ENCODE data around the gene HLA-DOA. TPM values are rescaled to one million over a fixed set of nuclear protein-coding genes. Genes with fewer than 3 reads are reported as not detected.

Gene HLA-DOA
- total RNA-seq, 1 donor from 2014 or later: 1.6 TPM

GRCh38 chr6:32984622-32985389 lies 24.6 kb downstream of the HLA-DOA start:
- TF ChIP-seq CTCF (conservative IDR thresholded peaks at IDR 0.05; ENCODE audit: low read depth, low read length): peak; percentile 96
- H3K4me3 ChIP-seq (ENCODE audit: low read depth, low read length): no peak overlapping the region
- peak; percentile 44 for DNase-seq (ENCODE audit: low read depth)

GRCh38 chr6:32983964-32984621 lies 25.3 kb downstream of the HLA-DOA start:
- H3K4me3 ChIP-seq (ENCODE audit: low read depth, low read length): no peak overlapping the region
- DNase-seq (ENCODE audit: low read depth): no peak
- TF ChIP-seq CTCF (conservative IDR thresholded peaks at IDR 0.05; ENCODE audit: low read depth, low read length): no peak

- TF ChIP-seq CTCF (conservative IDR thresholded peaks at IDR 0.05; ENCODE audit: low read depth, low read length): no peak
- no peak for DNase-seq (ENCODE audit: low read depth)
Measured at GRCh38 chr6:32983493-32983848, 25.9 kb downstream of the HLA-DOA start.

GRCh38 chr6:32982702-32983492 lies 26.5 kb downstream of the HLA-DOA start:
- no peak for TF ChIP-seq CTCF (conservative IDR thresholded peaks at IDR 0.05; ENCODE audit: low read depth, low read length)
- no peak overlapping the region for H3K4me3 ChIP-seq (ENCODE audit: low read depth, low read length)
- DNase-seq (ENCODE audit: low read depth): no peak

More at GRCh38 chr6:32983493-32983848, 25.9 kb downstream of the HLA-DOA start:
- no peak overlapping the region for H3K4me3 ChIP-seq (ENCODE audit: low read depth, low read length)

- DNase-seq (ENCODE audit: low read depth): no peak
- no peak overlapping the region for H3K4me3 ChIP-seq (ENCODE audit: low read depth, low read length)
- TF ChIP-seq CTCF (conservative IDR thresholded peaks at IDR 0.05; ENCODE audit: low read depth, low read length): no peak
Measured at GRCh38 chr6:32982084-32982701, 27.2 kb downstream of the HLA-DOA start.

- TF ChIP-seq CTCF (conservative IDR thresholded peaks at IDR 0.05; ENCODE audit: low read depth, low read length): no peak
- no peak overlapping the region for H3K4me3 ChIP-seq (ENCODE audit: low read depth, low read length)
- no peak for DNase-seq (ENCODE audit: low read depth)
Measured at GRCh38 chr6:32980488-32981038, 28.8 kb downstream of the HLA-DOA start.

Data from epithelial cell of proximal tubule (primary cell).